Inflammatory macrophage (primary cell): Measurements from ENCODE around the gene DPYD.

ENCODE experiments used
- DNase-seq, 2 donors: peaks; one replicate each; pipeline ENCODE4 v3.0.0-alpha.2; 2020 to 2022

Gene DPYD

GRCh38 chr1:97516588-97516987 is 404.2 kb downstream of the DPYD start:
- no peak for DNase-seq

GRCh38 chr1:97508653-97509218 is 412.1 kb downstream of the DPYD start:
- no peak for DNase-seq

GRCh38 chr1:97507863-97508262 is 413.0 kb downstream of the DPYD start:
- no peak for DNase-seq

GRCh38 chr1:97506368-97506767 is 414.5 kb downstream of the DPYD start:
- no peak for DNase-seq

GRCh38 chr1:97505816-97506215 is 415.0 kb downstream of the DPYD start:
- DNase-seq: no peak

GRCh38 chr1:97505289-97505688 is 415.5 kb downstream of the DPYD start:
- DNase-seq: no peak

GRCh38 chr1:97502360-97502759 is 418.5 kb downstream of the DPYD start:
- no peak for DNase-seq

GRCh38 chr1:97501628-97502027 is 419.2 kb downstream of the DPYD start:
- no peak for DNase-seq

- DNase-seq: no peak
These were observed 420.1 kb downstream of the DPYD start for GRCh38 chr1:97500760-97501159.

GRCh38 chr1:97499667-97500066 is 421.2 kb downstream of the DPYD start:
- DNase-seq: no peak

GRCh38 chr1:97489834-97490233 is 431.0 kb downstream of the DPYD start:
- DNase-seq: peak; percentile 54 to 62

GRCh38 chr1:97488530-97488929 is 432.3 kb downstream of the DPYD start:
- no peak for DNase-seq

- DNase-seq: no peak
These were observed 438.8 kb downstream of the DPYD start for GRCh38 chr1:97482022-97482421.

- no peak for DNase-seq
These were observed 453.4 kb downstream of the DPYD start for GRCh38 chr1:97467445-97467844.

- no peak for DNase-seq
These were observed 456.5 kb downstream of the DPYD start for GRCh38 chr1:97464305-97464704.

- DNase-seq: peak; percentile 17 to 40
These were observed 459.1 kb downstream of the DPYD start for GRCh38 chr1:97461782-97462181.

GRCh38 chr1:97457446-97458089 is 463.3 kb downstream of the DPYD start:
- DNase-seq: no peak

- no peak for DNase-seq
These were observed 468.9 kb downstream of the DPYD start for GRCh38 chr1:97451944-97452343.

GRCh38 chr1:97451046-97451826 is 469.6 kb downstream of the DPYD start:
- peak; percentile 12 to 50 for DNase-seq

GRCh38 chr1:97441966-97442365 is 478.9 kb downstream of the DPYD start:
- DNase-seq: no peak

GRCh38 chr1:97433824-97434177 is 487.0 kb downstream of the DPYD start:
- DNase-seq: no peak

- peak; percentile 20 to 47 for DNase-seq
These were observed 487.6 kb downstream of the DPYD start for GRCh38 chr1:97433094-97433823.

- DNase-seq: no peak
These were observed 493.5 kb downstream of the DPYD start for GRCh38 chr1:97427371-97427770.
